Measurements from ENCODE around the gene ROGDI.

The ROGDI gene

DNA sequence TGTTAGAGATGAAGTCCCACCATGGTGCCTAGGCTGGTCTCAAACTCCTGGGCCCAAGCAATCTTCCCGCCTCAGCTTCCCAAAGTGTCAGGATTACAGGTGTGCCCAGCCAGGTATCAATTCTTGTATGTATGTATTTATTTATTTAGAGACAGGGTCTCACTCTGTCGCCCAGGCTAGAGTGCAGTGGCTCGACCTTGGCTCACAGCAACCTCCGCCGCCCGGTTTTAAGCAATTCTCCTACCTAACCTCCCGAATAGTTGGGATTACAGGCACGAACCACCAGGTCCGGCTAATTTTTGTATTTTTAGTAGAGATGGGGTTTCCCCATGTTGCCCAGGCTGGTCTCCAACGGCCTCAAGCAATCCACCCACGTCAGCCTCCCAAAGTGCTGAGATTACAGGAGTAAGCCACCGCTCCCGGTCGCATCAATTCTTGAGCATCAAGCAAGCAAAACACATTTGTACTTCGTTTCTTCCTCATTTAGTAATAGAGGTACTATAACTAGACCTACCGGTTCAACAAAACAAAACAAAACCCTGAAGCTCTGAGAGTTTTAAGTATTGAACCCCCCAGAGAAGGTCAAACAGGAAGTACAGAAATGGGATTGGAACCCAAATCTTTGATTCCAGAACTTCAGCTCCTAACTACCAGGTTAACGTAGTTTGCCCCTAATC lies 34.4 kb downstream of the ROGDI start:
- DNase-seq (ENCODE audit: low read depth in 2 of 2), result no peak

DNA sequence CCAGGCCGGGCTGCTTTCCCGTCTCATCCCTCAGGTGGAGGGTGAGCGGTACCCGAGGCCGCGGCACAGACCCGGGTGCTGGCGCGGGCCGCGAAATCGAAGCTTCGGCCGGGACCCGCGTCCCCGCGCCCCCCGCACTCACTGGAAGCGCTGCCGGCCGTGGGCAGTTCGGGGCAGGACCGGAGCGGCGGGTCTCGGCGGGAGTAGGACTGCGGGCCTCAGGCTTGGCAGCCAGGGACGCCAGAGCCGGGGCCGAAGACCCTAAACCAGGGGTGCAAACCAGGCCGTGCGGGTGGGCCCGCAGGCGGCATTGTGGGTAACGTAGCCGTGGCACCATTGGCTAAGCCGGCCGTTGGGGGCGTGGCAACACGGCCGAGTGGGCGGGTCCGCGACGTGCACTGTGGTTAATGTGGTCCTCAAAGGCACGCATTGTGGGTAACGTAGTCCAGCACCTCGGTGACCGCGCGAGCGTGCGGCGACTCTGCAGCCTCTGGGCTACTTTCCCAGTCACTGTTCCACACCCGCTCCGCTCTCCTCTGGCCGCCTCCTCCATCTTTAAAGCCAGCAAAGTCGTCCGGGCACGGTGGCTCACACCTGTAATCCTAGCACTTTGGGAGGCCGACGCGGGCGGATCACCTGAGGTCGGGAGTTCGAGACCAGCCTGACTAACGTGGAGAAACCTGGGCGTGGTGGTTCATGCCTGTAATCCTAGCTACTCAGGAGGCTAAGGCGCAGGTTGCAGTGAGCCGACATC lies 35.4 kb downstream of the ROGDI start, which contains the start of gene ZNF500:
TSS of gene ZNF500 (minus strand) at position 288 of the 754 bp plus-strand sequence. CDS start 1,184 bp downstream, outside the sequence.
- DNase-seq (ENCODE audit: low read depth in 2 of 2), result peak; percentile 94 to 95

DNA sequence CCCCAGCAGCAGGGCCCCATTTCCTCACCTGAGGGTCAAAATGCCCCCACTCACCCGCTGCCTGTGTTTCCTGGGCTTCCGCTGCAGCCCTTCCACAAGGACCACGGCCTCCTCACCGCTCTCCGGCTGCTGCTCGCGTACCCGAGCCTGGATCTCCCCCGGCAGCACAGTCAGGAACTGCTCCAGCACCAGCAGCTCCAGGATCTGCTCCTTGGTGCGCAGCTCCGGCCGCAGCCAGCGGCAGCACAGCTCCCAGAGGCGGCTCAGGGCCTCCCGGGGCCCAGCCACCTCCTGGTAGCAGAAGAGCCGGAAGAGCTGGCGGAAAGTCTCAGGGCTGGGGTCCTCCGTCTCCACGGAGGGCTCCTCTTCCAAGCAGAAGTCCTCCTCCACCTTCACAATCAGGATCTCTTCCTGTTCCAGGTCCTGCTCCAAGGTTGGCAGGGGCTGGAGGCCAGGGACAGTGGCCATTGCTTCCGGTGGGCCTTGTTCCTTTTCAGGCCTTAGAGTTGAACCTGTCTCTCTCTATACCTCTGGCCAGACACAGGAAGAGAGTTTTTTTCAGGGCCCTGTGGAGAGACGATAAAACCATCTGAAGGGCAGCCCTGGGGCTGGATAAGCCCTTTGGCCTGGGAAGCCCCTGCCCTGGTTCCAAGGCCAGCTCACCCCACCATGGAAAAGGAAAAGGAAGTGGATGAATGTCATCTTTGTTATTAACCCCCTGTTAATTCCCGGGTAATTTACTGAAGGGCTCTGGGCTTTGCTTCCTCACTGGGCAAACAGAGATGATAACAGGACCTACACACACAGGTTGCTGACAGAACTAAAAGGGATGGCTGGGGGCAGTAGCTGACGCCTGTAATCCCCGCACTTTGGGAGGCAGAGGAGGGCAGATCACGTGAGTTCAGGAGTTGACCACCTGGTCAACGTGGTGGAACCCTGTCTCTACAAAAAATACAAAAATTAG lies 36.6 kb downstream of the ROGDI start:
- DNase-seq (ENCODE audit: low read depth in 2 of 2), result no peak

DNA sequence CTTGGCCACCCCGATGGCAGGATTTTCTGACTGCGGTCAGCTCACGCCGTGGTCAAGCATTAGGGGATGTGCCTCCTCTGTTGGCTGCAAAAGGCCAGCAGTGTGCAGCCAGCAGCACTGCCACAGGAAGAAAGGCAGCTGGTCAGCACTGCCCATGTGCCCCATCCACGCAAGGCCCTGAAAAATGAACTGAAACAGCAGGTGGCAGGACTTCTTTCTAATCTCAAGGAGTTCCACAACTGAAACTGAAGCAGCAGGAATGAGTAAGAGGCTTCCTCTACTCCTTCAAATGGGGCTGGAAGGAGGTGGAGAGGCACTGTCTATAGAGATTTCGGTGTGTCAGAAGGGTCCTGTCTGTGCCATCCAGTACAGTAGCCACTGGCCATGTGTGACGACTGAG lies 38.6 kb downstream of the ROGDI start:
- DNase-seq (ENCODE audit: low read depth in 2 of 2), result no peak

DNA sequence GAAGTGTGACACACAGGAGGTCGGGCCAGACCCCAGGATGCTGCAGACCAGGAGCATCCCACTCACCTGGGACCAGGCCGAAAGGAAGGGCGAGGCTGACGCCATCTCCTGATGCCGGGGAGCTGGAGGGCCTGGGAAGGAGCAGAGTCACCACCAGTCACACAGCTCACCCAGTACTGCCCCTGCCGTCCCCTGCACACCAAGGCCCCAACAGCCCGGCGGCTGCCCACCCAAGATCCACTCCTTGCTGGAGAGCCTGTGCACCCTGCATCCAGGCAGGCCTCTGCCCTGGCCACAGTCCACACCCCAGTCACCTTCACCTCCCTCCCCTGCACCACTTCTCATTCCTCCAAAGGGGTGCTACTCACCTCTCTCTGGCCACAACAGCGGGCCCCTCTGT lies 40.2 kb downstream of the ROGDI start:
- DNase-seq (ENCODE audit: low read depth in 2 of 2), result no peak

DNA sequence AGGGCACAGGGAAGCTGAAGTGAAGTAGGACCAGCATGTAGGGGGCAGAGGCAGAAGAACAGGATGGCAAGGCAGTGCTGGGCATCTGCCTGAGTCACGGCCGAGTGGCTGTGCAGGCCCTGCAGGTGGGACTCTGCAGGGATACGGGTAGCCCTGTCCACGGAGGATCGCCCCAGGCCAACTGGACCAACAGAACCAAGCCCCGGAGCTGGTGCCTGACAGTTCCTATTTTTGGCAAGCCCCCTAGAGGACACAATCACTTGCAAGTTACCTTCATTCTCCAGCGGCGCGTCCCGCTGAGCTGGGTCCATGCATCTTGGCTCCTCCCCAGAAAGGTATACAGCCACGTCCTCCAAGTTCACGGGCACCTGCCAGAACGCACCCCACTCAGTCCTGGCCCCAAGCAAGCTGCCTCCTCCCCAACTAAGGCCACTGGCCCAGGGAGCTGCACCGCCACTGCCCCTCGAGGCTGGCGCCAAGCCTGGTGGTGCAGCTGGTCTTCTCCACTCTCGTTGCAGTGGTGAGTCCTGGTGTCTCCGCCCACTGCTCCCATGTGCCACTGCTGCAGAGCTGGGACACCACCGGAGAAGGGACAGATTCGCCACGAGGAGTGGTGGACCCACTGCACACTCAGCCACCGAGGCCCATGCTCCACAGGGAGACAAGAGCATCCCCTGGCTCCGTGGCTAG lies 42.1 kb downstream of the ROGDI start:
- no peak for DNase-seq (ENCODE audit: low read depth in 2 of 2)

DNA sequence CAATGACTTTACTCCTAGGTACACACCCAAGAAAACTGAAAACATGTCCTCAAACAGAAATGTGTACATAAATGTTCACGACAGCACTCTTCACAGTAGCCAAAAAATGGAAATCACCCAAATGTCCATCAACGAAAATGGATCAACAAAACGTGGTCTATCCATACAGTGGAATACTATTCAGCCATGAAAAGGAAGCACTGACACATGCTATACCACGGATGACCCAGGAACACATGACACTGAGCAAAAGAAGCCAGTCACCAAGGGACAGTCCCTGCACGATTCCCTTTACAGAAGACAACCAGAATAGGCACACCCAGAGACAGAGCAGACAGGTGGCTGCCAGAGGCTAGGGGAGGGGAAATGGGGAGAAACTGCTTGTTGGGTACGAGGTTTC lies 46.7 kb downstream of the ROGDI start:
- no peak for DNase-seq (ENCODE audit: low read depth in 2 of 2)

DNA sequence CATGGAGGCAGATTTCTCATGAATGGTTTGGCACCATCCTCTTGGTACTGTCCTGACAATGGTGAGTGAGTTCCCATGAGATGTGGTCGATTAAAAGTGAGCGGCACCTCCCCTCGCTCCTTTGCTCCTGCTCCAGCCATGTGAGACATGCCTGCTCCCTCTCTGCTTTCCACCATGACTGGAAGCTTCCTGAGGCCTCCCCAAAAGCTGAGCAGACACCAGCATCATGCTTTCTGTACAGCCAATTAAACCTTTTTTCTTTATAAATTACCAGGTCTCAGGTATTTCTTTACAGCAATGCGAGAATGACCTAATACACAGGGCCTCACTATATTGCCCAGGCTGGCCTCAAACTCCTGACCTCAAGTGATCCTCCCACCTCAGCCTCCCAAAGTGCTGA lies 47.6 kb downstream of the ROGDI start:
- DNase-seq (ENCODE audit: low read depth in 2 of 2), result no peak

DNA sequence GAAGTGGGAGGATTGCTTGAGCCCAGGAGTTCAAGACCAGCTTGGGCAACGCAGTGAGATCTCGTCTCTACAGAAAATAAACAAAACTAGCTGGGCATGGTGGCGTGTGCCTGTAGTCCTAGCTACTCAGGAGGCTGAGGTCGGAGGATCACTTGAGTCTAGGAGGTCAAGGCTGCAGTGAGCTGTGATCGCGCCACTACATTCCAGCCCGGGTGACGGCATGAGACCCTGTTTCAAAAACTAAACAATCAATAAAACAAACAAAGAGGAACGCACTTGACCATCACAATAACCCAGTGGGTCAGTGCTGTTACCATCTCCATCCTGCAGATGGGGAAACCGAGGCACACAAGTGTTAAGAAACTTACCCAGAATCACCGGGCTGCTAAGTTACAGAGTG lies 49.2 kb downstream of the ROGDI start:
- DNase-seq (ENCODE audit: low read depth in 2 of 2), result no peak

DNA sequence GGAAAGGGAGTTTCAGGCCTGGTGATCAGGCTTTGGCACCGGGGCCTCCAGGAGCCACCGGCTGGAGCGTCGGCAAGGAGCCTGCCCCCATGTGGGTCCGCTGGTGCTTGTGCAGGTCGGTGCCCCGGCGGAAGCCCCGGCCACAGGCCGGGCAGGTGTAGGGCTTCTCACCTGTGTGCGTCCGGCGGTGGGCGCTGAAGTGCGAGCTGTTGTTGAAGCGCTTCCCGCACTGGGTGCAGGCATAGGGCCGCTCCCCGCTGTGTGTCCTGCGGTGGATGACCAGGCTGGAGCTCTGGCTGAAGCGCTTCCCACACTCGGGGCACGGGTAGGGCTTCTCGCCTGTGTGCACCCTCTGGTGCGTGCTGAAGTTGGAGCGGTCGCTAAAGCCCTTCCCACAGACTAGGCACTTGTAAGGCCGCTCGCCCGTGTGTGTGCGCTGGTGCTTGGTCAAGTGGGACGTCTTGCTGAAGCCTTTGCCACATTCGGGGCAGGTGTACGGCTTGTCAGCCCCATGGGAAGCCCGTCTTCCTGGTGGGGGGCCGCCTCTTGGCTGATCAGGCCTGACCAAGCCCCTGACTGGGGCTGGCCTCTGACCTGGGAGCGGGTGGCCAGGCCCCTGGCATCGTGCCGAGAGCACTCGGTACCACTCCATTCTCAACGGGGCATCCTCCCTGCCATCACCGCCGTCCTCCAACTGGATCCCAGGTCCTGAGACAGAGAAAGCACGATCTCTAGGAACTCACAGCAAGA lies 49.9 kb downstream of the ROGDI start:
- no peak for DNase-seq (ENCODE audit: low read depth in 2 of 2)

DNA sequence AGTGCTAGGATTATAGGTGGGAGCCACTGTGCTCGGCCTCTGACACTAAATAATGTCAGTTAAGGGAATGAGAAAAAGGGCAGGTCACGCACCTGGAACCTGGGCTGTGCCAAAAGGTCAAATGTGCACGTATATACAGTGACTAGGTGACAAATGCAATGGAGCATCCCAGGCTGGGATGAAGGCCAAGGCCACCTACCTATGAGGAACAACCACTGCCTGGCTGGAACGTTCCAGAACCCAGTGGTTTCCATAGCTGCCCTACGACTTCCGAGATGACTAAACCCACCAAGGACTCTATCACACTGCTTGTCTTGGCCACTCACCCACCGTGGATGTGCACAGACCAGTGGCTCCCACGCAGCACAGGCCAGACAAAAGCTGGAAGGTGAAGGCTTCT lies 51.5 kb downstream of the ROGDI start:
- DNase-seq (ENCODE audit: low read depth in 2 of 2), result no peak

DNA sequence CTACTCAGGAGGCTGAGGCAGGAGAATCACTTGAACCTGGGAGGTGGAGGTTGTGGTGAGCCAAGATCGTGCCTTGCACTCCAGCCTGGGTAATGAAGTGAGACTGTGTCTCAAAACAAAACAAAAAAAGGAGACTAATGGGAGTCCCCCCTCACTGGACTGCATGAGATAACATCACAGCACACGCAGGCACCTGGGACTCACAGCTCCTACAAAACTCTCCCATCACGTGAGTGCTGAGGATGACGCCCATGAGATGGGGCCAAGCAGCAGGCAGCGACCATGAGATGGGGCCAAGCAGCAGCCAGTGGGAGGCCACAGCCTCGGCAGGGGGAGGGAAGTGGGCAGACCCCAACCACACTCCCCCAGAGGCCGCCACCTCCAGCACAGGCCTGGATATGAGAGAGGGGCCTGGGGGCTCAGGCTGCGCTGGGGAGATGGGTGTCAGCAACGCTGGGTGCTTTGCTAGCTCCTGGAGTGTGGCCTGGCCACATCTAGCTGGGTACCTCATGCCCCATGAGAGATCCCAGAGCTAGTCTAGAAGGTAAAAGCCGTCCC lies 52.7 kb downstream of the ROGDI start:
- no peak for DNase-seq (ENCODE audit: low read depth in 2 of 2)

DNA sequence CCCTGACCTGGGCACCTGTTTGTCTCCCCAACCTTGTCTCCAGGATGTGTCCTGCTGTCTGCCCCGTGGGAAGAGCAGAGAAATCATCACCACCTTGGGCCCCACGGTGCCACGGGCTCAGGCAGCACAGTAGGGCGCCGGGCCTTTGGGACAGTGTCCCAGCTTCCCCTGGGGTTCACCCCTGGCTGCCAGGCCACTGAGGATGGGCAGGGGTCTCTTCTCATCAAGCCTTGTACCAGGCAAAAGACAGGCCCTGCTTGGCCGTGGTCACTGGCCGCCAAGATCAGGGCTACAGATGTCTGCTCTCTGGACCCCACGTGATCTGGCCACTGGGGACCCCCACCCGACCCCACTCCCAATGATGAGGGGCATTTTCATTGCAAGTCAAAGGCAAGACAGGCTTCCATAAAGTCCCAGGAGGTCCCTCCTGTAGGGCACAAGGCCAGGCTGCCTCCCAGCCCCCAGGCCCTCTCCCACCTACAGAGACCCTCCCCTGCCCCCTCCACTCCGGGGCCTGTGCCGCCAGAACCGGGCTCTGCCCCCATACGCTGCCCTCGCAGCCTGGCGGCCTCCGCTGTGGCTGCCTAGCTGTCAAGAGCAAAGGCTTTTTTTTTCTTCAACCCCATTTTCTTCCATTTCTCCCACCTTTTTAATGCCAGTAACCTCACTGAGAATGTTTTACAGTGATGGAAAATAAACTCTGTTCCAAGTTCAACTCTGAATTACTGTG lies 53.6 kb downstream of the ROGDI start:
- no peak for DNase-seq (ENCODE audit: low read depth in 2 of 2)

DNA sequence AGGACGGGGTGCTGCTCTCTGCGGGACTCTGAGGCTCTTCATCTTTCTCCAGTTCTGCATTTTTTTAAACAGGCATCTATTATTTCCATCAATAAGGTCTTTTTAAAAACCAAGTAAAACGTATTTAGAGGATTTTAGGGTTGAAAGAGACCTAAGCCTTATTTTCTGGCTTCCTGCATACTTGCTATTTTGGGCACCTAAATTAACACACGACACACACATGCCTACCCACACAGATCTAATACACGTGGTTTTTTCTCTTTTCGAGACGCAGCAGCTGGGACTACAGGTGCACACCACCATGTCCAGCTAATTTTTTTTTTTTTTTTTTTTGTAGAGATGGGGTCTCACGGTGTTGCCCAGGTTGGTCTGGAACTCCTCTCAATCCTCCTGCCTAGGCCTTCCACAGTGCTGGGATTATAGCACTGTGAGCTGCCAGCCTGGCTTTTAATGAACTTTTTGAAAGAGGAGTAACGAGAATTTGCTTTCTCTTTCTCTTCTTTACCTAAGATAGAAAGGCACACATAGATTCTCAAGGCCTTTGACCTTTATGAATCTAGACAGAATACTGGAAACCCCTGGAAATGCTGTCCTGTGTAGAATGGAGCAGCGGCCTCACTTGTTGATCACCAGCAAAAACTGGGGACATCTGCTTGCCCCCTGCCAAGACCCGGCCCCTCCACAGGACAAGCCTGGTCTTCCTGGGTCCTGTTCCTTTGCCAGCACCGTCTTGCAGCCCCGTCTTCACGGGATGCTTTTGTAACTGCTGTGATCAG lies 54.3 kb downstream of the ROGDI start:
- no peak for DNase-seq (ENCODE audit: low read depth in 2 of 2)

DNA sequence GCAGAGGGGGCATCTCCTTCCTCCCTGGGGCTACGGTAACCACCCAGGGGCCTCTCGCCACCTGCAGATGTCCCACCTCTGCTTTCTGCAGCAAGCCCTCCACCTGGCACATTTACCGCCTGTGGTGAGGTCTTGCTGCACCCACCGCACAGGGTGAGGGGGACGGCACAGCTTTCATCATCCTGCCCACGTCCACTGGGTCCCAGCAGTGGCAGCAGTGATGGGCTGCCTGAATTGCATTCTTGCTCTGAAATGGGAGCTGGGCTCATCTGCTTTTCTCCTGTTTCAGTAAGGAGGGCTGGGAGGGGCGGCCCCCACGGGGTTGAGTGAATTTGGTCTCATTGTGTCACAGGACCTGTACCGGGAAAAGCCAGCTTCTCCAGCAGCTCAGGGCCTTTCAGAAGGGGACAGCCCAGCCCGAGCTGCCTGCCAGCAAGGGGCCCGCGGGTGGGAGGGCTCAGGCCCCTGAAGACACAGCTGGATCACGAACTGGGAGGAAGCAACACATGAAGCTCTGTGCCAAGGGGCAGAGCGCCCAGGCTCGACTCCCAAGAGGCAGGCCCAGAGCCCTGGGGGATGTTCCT lies 55.4 kb downstream of the ROGDI start:
- no peak for DNase-seq (ENCODE audit: low read depth in 2 of 2)

Data from stimulated activated CD8-positive, alpha-beta memory T cell treated with anti-CD3 and anti-CD28 coated beads, Interleukin-7, amount 100 ng/mL, for 4 hours (primary cell).